Activated naive CD4-positive, alpha-beta T cell treated with anti-CD3 and anti-CD28 coated beads, Interleukin-2, amount 50 U/mL, for 16 hours (primary cell): ENCODE data around the gene CREBBP.

ENCODE experiments used
- DNase-seq: peaks from one replicate; pipeline ENCODE4 v3.0.0-alpha.2; 2020

The CREBBP gene

DNA sequence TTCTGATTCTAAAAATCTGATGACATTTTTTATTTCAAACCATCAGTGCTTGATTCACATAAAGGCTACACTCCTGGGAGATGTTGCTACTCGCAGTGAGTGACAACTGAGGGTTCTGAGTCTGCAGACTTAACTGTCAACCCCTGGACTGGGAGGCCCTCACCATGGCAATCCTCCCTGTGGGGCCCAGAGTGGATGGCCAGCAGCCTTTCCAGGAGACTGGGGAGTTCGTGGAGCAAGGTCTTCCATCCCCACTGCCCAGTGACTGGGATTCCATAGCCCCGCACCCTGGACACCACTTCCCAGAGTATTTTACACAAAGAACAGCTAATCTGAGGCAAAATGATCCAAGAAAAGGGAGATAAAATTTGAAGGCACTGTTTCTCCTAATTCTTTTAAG, 59.3 kb downstream of the CREBBP start:
- no peak for DNase-seq

GRCh38 chr16:3819746-3820724, 60.5 kb downstream of the CREBBP start:
- no peak for DNase-seq

GRCh38 chr16:3819175-3819527, 61.4 kb downstream of the CREBBP start:
- DNase-seq: no peak

DNA sequence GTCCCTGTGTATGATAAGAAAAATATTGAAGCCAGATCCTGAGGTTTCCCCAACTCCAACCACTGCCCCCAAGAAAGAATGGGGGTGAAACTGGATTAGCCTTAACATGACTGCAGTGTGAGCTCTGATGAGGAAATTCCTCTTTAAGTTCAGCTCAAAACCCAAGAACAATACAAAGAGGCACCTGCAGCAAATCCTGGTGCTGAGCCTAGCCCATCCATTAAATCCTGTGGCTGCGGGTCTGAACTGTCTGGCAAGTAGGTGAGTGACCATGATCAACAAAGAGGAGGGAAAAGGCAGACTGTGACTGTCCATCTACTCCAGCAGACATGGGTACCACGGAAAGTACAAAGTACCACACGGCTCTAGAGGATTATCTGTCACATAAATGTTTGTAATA, 64.2 kb downstream of the CREBBP start:
- DNase-seq: no peak

- DNase-seq: no peak
Observed at GRCh38 chr16:3814755-3815154, 65.8 kb downstream of the CREBBP start.

GRCh38 chr16:3812469-3813172, 67.9 kb downstream of the CREBBP start:
- DNase-seq: no peak

- no peak for DNase-seq
Observed at GRCh38 chr16:3810818-3811217, 69.7 kb downstream of the CREBBP start.

DNA sequence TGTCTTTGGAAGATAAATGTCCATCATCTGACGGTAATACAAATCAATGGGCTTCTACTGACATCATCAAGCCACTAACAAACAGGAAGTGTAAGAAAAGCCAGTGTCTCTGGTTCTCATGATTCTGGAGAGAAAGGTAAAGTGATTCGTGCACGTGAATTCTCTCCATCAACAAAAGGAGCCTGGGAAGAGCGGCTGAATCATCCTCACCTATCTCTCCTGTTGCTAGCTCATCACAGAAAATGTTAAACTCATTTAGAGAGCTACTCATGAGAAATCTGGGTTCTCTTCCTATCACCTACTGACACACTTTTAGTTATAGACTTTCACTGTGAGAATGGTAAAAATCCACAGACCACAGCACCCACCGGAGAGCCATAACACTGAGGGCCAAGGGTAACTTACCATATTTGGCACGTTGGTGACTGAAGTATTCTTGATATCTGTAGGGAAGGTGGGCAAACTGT, 70.3 kb downstream of the CREBBP start:
- DNase-seq: no peak

DNA sequence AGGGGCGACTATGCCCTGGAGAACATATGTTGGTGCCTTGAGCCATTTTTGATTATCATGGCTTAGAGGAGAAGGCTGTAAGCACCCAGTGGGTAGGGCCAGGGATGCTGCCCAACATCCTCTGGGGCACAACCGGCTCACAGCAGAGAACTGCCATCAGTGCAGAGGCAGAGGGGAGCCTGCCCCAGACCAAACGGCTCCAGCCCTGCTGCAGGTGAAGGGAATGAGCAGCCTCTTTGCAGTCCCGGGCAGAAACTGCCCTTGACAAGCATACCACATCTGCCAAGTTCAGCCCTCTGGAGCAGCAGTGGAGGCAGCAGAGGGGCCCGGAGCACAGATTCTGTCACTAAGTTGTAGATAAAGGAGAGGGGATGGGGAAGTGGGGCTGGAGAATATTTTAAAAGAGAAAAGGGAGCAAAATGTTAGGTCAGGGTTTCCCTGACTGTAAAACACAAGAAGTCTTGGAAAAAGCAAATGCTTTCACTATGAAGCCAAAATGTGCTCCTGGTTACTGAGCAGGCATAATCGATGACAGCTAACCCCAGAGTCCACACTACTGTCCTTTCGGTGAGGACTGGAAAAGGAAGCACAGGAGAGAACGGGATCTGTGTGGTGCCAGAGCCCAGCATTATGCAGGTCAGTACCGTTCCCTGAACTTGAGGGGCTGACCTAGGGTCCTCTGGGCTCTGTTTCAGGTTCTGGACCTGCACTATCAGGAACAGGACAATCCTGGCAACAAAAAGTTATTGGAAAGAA, 72.0 kb downstream of the CREBBP start:
- no peak for DNase-seq

GRCh38 chr16:3807425-3808123, 72.9 kb downstream of the CREBBP start:
- DNase-seq: no peak

DNA sequence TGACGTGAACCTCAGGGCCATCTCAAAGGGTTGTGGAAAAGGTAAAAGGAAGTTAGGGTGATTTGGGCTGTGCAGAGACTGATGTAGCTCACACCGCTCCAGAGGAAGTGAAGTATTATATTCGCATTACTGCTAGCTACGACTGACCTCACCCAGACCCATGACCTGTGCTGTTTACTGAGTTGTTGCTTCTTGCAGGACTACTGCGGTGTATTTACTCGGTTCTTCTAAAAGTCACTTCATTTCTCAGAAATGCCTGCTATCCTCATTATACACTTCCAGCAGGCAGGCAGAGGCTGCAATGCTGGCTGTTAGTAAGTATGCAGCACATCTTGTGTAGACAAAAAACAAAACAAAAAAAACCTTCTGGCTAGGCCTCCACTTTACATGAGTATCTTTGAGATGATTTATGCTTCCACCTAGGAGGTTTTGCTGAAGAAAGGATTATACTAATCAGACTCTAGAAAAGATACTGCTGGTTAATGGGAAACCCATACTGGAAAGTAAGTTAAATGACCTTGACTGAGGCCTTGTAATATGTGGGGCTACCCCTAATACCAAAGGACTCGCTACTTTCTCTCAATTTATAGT, 76.0 kb downstream of the CREBBP start:
- no peak for DNase-seq

DNA sequence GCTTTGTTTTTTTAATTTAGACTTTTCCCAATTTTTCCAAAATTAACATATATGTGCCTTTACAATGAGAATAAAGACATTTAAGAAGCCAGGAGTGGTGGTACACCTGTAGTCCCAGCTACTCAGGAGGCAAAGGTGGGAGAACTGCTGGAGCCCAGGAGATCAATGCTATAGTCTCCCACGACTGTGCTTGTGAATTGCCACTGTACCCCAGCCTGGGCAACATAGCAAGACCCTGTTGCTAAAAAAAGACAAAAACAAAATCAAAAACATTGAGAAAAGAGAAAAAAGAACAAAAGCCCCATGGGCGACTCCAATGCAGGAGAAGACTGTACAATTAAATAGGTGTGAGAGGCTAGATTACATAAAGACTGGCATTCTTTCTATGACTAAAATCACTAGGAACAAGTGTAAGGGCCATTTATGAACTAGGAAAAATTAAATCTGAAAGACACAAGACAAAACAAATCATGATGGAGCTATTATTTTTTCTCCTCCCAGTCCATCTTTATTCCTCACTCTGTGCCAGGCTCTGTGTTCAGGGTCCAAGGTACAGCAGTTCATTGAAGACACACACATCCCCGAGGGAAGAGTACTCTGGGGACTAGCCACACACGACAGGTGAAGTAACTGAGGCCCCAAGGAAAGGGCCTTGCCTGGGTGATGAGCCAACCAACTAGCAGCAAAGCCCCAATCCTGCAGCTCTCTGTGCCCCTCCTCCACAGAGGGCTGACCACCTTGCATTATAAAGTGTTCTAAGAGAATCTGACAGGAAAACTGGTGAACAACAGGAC, 79.8 kb downstream of the CREBBP start:
- DNase-seq: no peak

DNA sequence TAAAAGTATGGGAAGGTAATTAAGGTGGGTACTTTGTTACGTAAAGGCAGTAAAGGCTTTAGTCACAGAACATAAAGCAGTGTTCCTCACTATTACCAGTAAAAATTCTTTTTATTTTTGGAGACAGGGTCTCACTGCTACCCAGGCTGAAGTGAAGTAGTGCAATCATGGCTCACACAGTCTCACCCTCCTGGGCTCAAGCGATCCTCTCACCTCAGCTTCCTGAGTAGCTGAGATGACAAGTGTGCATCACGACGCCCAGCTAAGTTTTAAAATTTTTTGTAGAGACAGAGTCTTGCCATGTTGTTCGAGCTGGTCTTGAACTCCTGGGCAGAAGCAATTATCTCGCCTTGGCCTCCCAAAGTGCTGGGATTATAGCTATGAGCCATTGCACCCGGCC, 80.5 kb downstream of the CREBBP start:
- DNase-seq: no peak

GRCh38 chr16:3799354-3799753, 81.2 kb downstream of the CREBBP start:
- DNase-seq: no peak

DNA sequence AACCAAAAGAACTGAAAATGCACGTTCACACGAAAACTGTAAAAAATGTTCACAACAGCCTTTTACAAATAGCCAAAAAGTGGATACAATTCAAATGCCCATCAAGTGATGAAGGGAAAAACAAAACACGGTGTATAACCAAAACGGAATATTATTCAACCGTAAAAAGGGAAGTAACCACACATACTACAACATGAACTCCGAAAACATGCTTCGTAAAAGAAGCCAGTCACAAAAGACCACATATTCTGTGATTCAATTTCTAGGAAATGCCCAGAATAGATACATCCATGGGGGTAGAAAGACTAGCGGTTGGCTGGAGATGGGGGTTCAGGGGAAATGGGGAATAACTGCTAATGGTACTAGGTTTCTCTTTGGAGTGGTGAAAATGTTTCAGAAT, 81.7 kb downstream of the CREBBP start:
- no peak for DNase-seq

GRCh38 chr16:3797904-3798811, 82.4 kb downstream of the CREBBP start:
- no peak for DNase-seq

- DNase-seq: no peak
Observed at GRCh38 chr16:3797473-3797872, 83.0 kb downstream of the CREBBP start.

GRCh38 chr16:3793161-3793576, 87.3 kb downstream of the CREBBP start:
- no peak for DNase-seq

DNA sequence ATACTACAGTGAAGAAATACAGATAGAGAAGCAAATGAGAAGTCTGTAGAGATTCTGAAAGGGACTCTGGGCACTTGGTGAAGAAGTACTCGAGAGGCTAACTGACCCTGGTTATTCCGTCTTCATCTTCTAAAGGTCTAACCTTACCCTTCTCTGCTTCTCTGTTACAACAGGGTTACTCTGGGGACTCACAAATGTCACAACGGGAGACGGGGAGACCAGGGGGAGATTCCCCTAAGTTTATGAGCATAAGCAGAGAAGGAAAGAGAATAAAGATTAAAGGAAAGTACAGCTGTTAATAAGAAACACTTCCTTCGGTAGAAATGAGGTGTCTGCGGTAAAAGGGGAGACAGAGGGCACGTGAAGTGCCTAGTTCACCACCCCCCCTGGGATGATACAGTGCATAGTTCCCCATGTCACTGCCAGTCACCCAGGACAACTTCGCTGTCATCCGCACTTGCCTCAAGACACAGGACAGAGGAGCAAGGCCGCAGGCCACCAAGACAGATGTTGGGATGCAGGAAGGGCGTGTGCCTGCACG, 88.0 kb downstream of the CREBBP start:
- DNase-seq: no peak

DNA sequence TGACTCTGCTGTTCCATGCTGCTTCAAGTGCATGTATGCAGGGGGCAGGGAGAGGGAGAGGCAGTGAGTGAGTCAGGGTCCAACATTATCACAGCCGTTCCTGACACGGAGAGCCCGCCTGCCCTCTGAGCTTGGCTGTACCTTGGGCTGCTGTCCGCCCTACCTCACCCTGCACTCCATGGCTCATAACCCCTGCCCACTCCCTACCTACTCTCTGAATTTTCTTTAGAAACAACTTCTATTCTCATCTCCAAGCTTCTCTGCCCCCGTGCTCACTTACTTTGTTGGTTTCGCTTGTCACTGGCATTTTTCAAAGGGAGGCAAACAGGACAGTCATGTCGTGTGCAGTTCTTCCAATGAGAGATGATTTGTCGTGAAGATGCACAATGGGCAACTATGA, 88.8 kb downstream of the CREBBP start:
- DNase-seq: no peak
